Liver (tissue), 9 donors: Measurements from ENCODE around the gene MMD. TPM values are rescaled to one million over a fixed set of nuclear protein-coding genes. Genes with fewer than 3 reads are reported as not detected.

ENCODE experiments used
- DNase-seq: peaks from one replicate; pipeline ENCODE4 v3.0.0-alpha.2; 2017; ENCODE audit warnings: low spot score
- H3K27ac ChIP-seq, 2 donors: one replicate each; pipeline ENCODE4 v1.7.0; 2013; ENCODE audit warnings: inconsistent platforms in 2 of 2, low read length in 2 of 2, control low read depth in 1 of 2, low read depth in 1 of 2, mild to moderate bottlenecking in 1 of 2
- H3K27me3 ChIP-seq, 4 donors: one replicate each; pipeline versions ENCODE4 v1.6.1 to v1.7.0; 2013; ENCODE audit warnings: low read length in 3 of 4, inconsistent platforms in 1 of 4, mild to moderate bottlenecking in 1 of 4, moderate library complexity in 1 of 4; ENCODE audit not compliant: control insufficient read depth in 4 of 4, insufficient read depth in 4 of 4
- H3K36me3 ChIP-seq, 4 donors: one replicate each; pipeline versions ENCODE4 v1.6.1 to v1.7.0; 2013; ENCODE audit warnings: low read length in 3 of 4, mild to moderate bottlenecking in 3 of 4, low read depth in 1 of 4, moderate library complexity in 1 of 4; ENCODE audit not compliant: control insufficient read depth in 4 of 4, insufficient read depth in 3 of 4
- H3K4me1 ChIP-seq, 4 donors: one replicate each; pipeline versions ENCODE4 v1.6.1 to v1.7.0; 2013; ENCODE audit warnings: low read length in 3 of 4, mild to moderate bottlenecking in 3 of 4, moderate library complexity in 1 of 4; ENCODE audit not compliant: control insufficient read depth in 4 of 4, insufficient read depth in 4 of 4
- H3K4me3 ChIP-seq, 3 donors: one replicate each; pipeline versions ENCODE4 v1.6.1 to v1.7.0; 2013; ENCODE audit warnings: low read length in 3 of 3, control low read depth in 1 of 3, low read depth in 1 of 3, mild to moderate bottlenecking in 1 of 3
- H3K9ac ChIP-seq, 2 donors: one replicate each; pipeline ENCODE4 v1.7.0; 2013; ENCODE audit warnings: low read length in 2 of 2, mild to moderate bottlenecking in 2 of 2, moderate library complexity in 2 of 2, control low read depth in 1 of 2, low read depth in 1 of 2
- H3K9me3 ChIP-seq, 4 donors: one replicate each; pipeline versions ENCODE4 v1.6.1 to v1.7.0; 2013; ENCODE audit warnings: low read length in 3 of 4; ENCODE audit not compliant: control insufficient read depth in 4 of 4
- CTCF ChIP-seq: fragments of 150-350 bp; IDR thresholded peaks from 2 replicates; pipeline ENCODE4 v1.5.1; 2017; ENCODE audit warnings: improper control_type of control experiment, low read depth, low read length; ENCODE audit not compliant: missing input control
- EGR1 ChIP-seq, 2 donors: IDR thresholded peaks; 2 replicates each; pipeline ENCODE4 v1.6.1; 2016 to 2018; ENCODE audit warnings: antibody characterized with exemption in 2 of 2, low read depth in 2 of 2
- FOXA1 ChIP-seq: IDR thresholded peaks from 2 replicates; pipeline ENCODE4 v1.6.1; 2016; ENCODE audit warnings: antibody characterized with exemption
- FOXA2 ChIP-seq: IDR thresholded peaks from 2 replicates; pipeline ENCODE4 v1.6.1; 2016; ENCODE audit warnings: antibody characterized with exemption
- GABPA ChIP-seq, 2 donors: IDR thresholded peaks in 1 of 2; conservative IDR thresholded peaks in 1 of 2; 2 replicates each; pipeline ENCODE4 v1.6.1; 2016; ENCODE audit warnings: antibody characterized with exemption in 2 of 2, mild to moderate bottlenecking in 1 of 2, moderate library complexity in 1 of 2
- HNF4A ChIP-seq, 2 donors: conservative IDR thresholded peaks; 2 replicates each; pipeline ENCODE4 v1.6.1; 2016; ENCODE audit warnings: antibody characterized with exemption in 2 of 2, mild to moderate bottlenecking in 2 of 2
- HNF4G ChIP-seq: IDR thresholded peaks from 2 replicates; pipeline ENCODE4 v1.6.1; 2016; ENCODE audit warnings: antibody characterized with exemption
- JUND ChIP-seq, 2 donors: IDR thresholded peaks; 2 replicates each; pipeline ENCODE4 v1.6.1; 2016; ENCODE audit warnings: antibody characterized with exemption in 2 of 2
- NR2F2 ChIP-seq: IDR thresholded peaks from 2 replicates; pipeline ENCODE4 v1.6.1; 2016; ENCODE audit warnings: antibody characterized with exemption
- RAD21 ChIP-seq, 2 donors: IDR thresholded peaks; 2 replicates each; pipeline ENCODE4 v1.6.1; 2016; ENCODE audit warnings: antibody characterized with exemption in 2 of 2, mild to moderate bottlenecking in 2 of 2
- REST ChIP-seq: IDR thresholded peaks from 2 replicates; pipeline ENCODE4 v1.6.1; 2016; ENCODE audit warnings: antibody characterized with exemption, mild to moderate bottlenecking
- SP1 ChIP-seq: IDR thresholded peaks from 2 replicates; pipeline ENCODE4 v1.6.1; 2018; ENCODE audit warnings: antibody characterized with exemption, mild to moderate bottlenecking
- TAF1 ChIP-seq: conservative IDR thresholded peaks from 2 replicates; pipeline ENCODE4 v1.6.1; 2016; ENCODE audit warnings: antibody characterized with exemption, mild to moderate bottlenecking
- YY1 ChIP-seq: IDR thresholded peaks from 2 replicates; pipeline ENCODE4 v1.6.1; 2016; ENCODE audit warnings: antibody characterized with exemption, mild to moderate bottlenecking
- WGBS: extraction: QIAGEN DNeasy Blood & Tissue Kit; methylation state at CpG from one replicate; pipeline ENCODE4 v1.1.7; 2013; 5-methylcytosine and 5-hydroxymethylcytosine counted together
- polyA plus RNA-seq, 2 donors: library from polyadenylated mRNA; stranded (reverse) in 1 of 2; unstranded in 1 of 2; fragments of 200-250 nt in 1 of 2; fragments of >200 nt in 1 of 2; fragmentation: Nextera tagmentation in 1 of 2; extraction: Ambion mirVana in 1 of 2; gene quantifications; one replicate each; pipeline versions ENCODE4 v1.2.1 to v1.2.3, GENCODE V29; 2013 to 2015
- total RNA-seq, 2 donors: library from RNA; depleted of rRNA; stranded (reverse); fragments of >200 nt; gene quantifications; one replicate each; pipeline ENCODE4 v1.2.3, GENCODE V29; 2014
- TF ChIP-seq, protein P1 (sequence below): IDR thresholded peaks from 2 replicates; pipeline ENCODE4 v1.6.1; 2016; ENCODE audit warnings: antibody characterized with exemption
- TF ChIP-seq, protein P2 (sequence below): IDR thresholded peaks from 2 replicates; pipeline ENCODE4 v1.6.1; 2016; ENCODE audit warnings: antibody characterized with exemption
- donor health status: healthy.
- donor health status: healthy.
- donor health status: healthy.
- donor health status: healthy.
- donor health status: healthy.

The MMD gene
- total and polyA plus RNA-seq, 4 donors, result 4.9 to 18.7 (median 11.4) TPM

- no peak overlapping the region for H3K4me3 ChIP-seq
- H3K9me3 ChIP-seq, result no peaks in the 10 kb centered on the region
- no peak overlapping the region for H3K27ac ChIP-seq
- TF ChIP-seq, protein P1, sequence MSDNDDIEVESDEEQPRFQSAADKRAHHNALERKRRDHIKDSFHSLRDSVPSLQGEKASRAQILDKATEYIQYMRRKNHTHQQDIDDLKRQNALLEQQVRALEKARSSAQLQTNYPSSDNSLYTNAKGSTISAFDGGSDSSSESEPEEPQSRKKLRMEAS, result no peak
- TF ChIP-seq SP1 (no peak), JUND (IDR thresholded peaks at IDR 0.05) (no peak), HNF4G (no peak), RAD21 (IDR thresholded peaks at IDR 0.05) (no peak), CTCF (no peak), FOXA2 (no peak), REST (no peak), FOXA1 (no peak), TAF1 (no peak), HNF4A (conservative IDR thresholded peaks at IDR 0.05) (no peak), EGR1 (IDR thresholded peaks at IDR 0.05; ENCODE audit: low read depth in 2 of 2) (no peak), YY1 (no peak), GABPA (IDR thresholded peaks at IDR 0.05 in 1 of 2, conservative IDR thresholded peaks at IDR 0.05 in 1 of 2) (no peak), NR2F2 (no peak)
- TF ChIP-seq, protein P2, sequence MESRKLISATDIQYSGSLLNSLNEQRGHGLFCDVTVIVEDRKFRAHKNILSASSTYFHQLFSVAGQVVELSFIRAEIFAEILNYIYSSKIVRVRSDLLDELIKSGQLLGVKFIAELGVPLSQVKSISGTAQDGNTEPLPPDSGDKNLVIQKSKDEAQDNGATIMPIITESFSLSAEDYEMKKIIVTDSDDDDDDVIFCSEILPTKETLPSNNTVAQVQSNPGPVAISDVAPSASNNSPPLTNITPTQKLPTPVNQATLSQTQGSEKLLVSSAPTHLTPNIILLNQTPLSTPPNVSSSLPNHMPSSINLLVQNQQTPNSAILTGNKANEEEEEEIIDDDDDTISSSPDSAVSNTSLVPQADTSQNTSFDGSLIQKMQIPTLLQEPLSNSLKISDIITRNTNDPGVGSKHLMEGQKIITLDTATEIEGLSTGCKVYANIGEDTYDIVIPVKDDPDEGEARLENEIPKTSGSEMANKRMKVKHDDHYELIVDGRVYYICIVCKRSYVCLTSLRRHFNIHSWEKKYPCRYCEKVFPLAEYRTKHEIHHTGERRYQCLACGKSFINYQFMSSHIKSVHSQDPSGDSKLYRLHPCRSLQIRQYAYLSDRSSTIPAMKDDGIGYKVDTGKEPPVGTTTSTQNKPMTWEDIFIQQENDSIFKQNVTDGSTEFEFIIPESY, result no peak
- H3K9ac ChIP-seq, result no peak overlapping the region
- DNase-seq, result no peak
- H3K4me1 ChIP-seq, result peaks cover 0 to 7% (median 2%) of the 10 kb centered on the region in 4 donors
- 93% methylated on average over 1 of the region's 1 CpG for WGBS
- no peaks in the 10 kb centered on the region for H3K36me3 ChIP-seq
- H3K27me3 ChIP-seq, result no peaks in the 10 kb centered on the region
Observed at GRCh38 chr17:55346658-55347057, 75.0 kb downstream of the MMD start.

- Histone ChIP-seq H3K9ac (no peak overlapping the region), H3K27me3 (no peaks in the 10 kb centered on the region), H3K9me3 (no peaks in the 10 kb centered on the region), H3K4me1 (peaks cover 0 to 7% (median 2%) of the 10 kb centered on the region in 4 donors), H3K4me3 (no peak overlapping the region), H3K36me3 (no peaks in the 10 kb centered on the region), H3K27ac (no peak overlapping the region)
- no peak for DNase-seq
- TF ChIP-seq FOXA1 (no peak), RAD21 (IDR thresholded peaks at IDR 0.05) (no peak), HNF4G (no peak), YY1 (no peak), CTCF (no peak), REST (no peak)
- 88% methylated on average over 1 of the region's 1 CpG for WGBS
Observed at GRCh38 chr17:55345132-55345531, 76.5 kb downstream of the MMD start.
